ENCODE measurements around the gene GHRH.

GHRH gene

GRCh38 chr20:37276494-37277252, 15.1 kb upstream of the GHRH start:
- H3K4me3 ChIP-seq (ENCODE audit: low read depth, low read length) = peak overlapping the region; percentile 12; the same call in 1 of the 2 replicates
- peak; percentile 37 for TF ChIP-seq CTCF (IDR thresholded peaks at IDR 0.05; ENCODE audit: low read depth, low read length, missing control alignments)
- DNase-seq (ENCODE audit: low read depth) = no peak

GRCh38 chr20:37274851-37275524, 13.4 kb upstream of the GHRH start:
- no peak for TF ChIP-seq CTCF (IDR thresholded peaks at IDR 0.05; ENCODE audit: low read depth, low read length, missing control alignments)
- H3K4me3 ChIP-seq (ENCODE audit: low read depth, low read length) = no peak overlapping the region
- DNase-seq (ENCODE audit: low read depth) = no peak

GRCh38 chr20:37273988-37274387, 12.4 kb upstream of the GHRH start:
- TF ChIP-seq CTCF (IDR thresholded peaks at IDR 0.05; ENCODE audit: low read depth, low read length, missing control alignments) = no peak
- H3K4me3 ChIP-seq (ENCODE audit: low read depth, low read length) = no peak overlapping the region
- no peak for DNase-seq (ENCODE audit: low read depth)

GRCh38 chr20:37271421-37271768, 9.8 kb upstream of the GHRH start:
- no peak for DNase-seq (ENCODE audit: low read depth)
- TF ChIP-seq CTCF (IDR thresholded peaks at IDR 0.05; ENCODE audit: low read depth, low read length, missing control alignments) = no peak
- H3K4me3 ChIP-seq (ENCODE audit: low read depth, low read length) = no peak overlapping the region

GRCh38 chr20:37270576-37271420, 9.2 kb upstream of the GHRH start:
- H3K4me3 ChIP-seq (ENCODE audit: low read depth, low read length) = no peak overlapping the region
- no peak for TF ChIP-seq CTCF (IDR thresholded peaks at IDR 0.05; ENCODE audit: low read depth, low read length, missing control alignments)
- DNase-seq (ENCODE audit: low read depth) = no peak

- no peak for DNase-seq (ENCODE audit: low read depth)
- H3K4me3 ChIP-seq (ENCODE audit: low read depth, low read length) = no peak overlapping the region
Observed at GRCh38 chr20:37267667-37268313, 6.2 kb upstream of the GHRH start.

More at GRCh38 chr20:37267667-37268313, 6.2 kb upstream of the GHRH start:
- no peak for TF ChIP-seq CTCF (IDR thresholded peaks at IDR 0.05; ENCODE audit: low read depth, low read length, missing control alignments)

Data from GM12864 (cell line).